Prostate gland (tissue), 2 donors: ENCODE results near the gene MECR. TPM values are rescaled to one million over a fixed set of nuclear protein-coding genes. Genes with fewer than 3 reads are reported as not detected.

Source experiments
- DNase-seq: peaks from one replicate; pipeline ENCODE4 v3.0.0-alpha.2; 2019; ENCODE audit warnings: low spot score
- H3K27ac ChIP-seq, 2 donors: fragments of 200-600 bp; sonication (generic); 2 replicates each; pipeline ENCODE4 v1.5.1; 2017 to 2019
- H3K27me3 ChIP-seq: fragments of 200-600 bp; sonication (generic); replicated peaks from 2 replicates; pipeline ENCODE4 v1.5.1; 2019; ENCODE audit not compliant: insufficient read depth
- H3K36me3 ChIP-seq, 2 donors: fragments of 200-600 bp; sonication (generic); 1 replicate in 1 of 2; 2 replicates in 1 of 2; pipeline versions ENCODE4 v1.5.1 to v1.8.1; 2017 to 2019
- H3K4me1 ChIP-seq: fragments of 200-600 bp; sonication (generic); replicated peaks from 2 replicates; pipeline ENCODE4 v1.5.1; 2019
- H3K4me3 ChIP-seq, 2 donors: fragments of 200-600 bp; sonication (generic); 2 replicates each; pipeline ENCODE4 v1.5.1; 2017 to 2019
- H3K9me3 ChIP-seq: fragments of 200-600 bp; sonication (generic); 2 replicates; pipeline ENCODE4 v1.5.1; 2017
- POLR2A ChIP-seq: fragments of 450-650 bp; IDR thresholded peaks from one replicate; pipeline ENCODE4 v1.6.1; 2016; ENCODE audit warnings: antibody characterized with exemption, mild to moderate bottlenecking
- POLR2AphosphoS5 ChIP-seq: sonication (generic); formaldehyde crosslinking; IDR thresholded peaks from one replicate; pipeline ENCODE4 v1.6.1; 2017; ENCODE audit warnings: antibody characterized with exemption
- WGBS: methylation state at CpG from one replicate; pipeline ENCODE4 v1.1.5; 2018; 5-methylcytosine and 5-hydroxymethylcytosine counted together
- intact Hi-C: fragments of 100-400 bp; cut with DNase I; formaldehyde crosslinking; loops from one replicate; pipeline ENCODE4 v1.14.2; 2022
- total RNA-seq, 2 donors: library from RNA; depleted of rRNA; stranded (reverse); fragments of >200 nt; gene quantifications; one replicate each; pipeline ENCODE4 v1.1.0, GENCODE V29; 2016
- TF ChIP-seq, protein P1 (sequence below), 4 experiments: fragments of 200-600 bp in 2 of 4; fragments of 450-650 bp in 2 of 4; sonication (generic) in 2 of 4; IDR thresholded peaks; 1 replicate in 3 of 4; 2 replicates in 1 of 4; pipeline ENCODE4 v1.5.1; 2016 to 2019; ENCODE audit warnings: antibody characterized with exemption in 4 of 4, mild to moderate bottlenecking in 2 of 4, moderate library complexity in 2 of 4

The MECR gene
- total RNA-seq, 2 donors from 2014 or later = 17.7 to 49.3 TPM

DNA sequence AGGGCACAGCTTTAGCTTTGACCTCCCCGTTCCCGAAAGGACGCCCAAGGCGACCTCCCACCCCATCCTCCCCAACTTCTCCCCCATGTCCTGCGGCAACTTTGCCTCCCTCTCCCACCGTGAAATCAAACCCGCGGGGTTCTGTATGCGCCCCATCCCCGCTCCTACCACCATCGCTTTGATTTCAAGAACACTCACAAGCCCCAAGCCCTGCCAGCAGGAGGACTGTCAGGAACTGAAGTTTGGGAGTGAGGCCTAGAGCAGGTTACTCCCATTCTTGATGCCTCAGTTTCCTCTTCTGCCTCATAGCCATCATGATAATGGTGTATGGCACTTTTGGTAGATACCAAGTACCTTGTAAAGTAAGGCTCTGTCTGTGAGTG is 7.9 kb upstream of the MECR start:
- peak overlapping the region; percentile 65 for H3K27ac ChIP-seq
- DNase-seq = no peak
- no peaks in the 10 kb centered on the region for H3K27me3 ChIP-seq
- TF ChIP-seq POLR2AphosphoS5 (no peak), POLR2A (no peak)
- TF ChIP-seq, protein P1, sequence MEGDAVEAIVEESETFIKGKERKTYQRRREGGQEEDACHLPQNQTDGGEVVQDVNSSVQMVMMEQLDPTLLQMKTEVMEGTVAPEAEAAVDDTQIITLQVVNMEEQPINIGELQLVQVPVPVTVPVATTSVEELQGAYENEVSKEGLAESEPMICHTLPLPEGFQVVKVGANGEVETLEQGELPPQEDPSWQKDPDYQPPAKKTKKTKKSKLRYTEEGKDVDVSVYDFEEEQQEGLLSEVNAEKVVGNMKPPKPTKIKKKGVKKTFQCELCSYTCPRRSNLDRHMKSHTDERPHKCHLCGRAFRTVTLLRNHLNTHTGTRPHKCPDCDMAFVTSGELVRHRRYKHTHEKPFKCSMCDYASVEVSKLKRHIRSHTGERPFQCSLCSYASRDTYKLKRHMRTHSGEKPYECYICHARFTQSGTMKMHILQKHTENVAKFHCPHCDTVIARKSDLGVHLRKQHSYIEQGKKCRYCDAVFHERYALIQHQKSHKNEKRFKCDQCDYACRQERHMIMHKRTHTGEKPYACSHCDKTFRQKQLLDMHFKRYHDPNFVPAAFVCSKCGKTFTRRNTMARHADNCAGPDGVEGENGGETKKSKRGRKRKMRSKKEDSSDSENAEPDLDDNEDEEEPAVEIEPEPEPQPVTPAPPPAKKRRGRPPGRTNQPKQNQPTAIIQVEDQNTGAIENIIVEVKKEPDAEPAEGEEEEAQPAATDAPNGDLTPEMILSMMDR (IDR thresholded peaks at IDR 0.05) = no peak
- 64% methylated on average over 11 of the region's 11 CpGs for WGBS
- no peaks in the 10 kb centered on the region for H3K4me1 ChIP-seq
- H3K36me3 ChIP-seq = no peaks in the 10 kb centered on the region
- intact Hi-C loops = loop anchor here (5.0 to 10.0 kb wide), 2 partner anchors 869 to 1286 kb away; no protein-coding TSS in a partner anchor
- H3K4me3 ChIP-seq = peak overlapping the region; percentile 60 to 65
- no peaks in the 10 kb centered on the region for H3K9me3 ChIP-seq

DNA sequence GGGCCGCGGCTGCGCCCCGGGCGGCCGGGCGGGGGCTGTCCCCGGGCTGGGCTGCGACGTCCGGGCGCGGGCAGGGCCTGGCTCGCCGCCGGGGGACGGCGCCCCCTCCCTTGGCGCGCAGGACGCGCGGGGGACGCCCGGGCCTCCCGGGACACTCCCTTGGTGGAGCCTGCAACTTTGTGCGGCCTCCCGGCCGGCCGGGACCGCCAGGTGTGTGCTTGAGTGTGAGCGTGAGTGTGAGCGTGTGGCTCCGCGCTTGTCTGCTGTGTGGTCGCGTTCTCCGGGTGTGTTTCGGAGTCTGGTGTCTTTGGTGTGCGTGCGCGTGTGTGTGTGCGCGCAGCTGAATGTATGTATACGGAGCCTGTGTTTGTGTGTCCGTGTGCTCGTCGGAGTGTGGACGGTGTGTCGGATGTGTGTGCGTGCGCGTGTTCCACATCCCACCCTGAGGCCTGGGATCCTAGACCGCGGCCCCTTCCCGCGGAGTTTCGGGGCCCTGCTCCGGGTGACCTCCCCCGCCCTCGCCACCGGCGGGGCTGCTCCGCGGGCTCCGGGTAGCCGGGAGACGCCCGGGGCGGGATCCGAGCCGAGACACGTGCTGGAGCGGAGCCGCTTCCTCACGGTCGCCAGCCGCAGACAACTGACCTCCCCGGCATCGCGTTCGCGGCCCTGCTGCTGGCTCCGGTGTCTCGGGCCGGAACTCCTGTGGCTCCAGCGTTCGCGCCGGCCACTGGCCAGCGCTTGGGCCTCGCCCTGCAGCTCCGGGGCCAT is 7.3 kb upstream of the MECR start:
- no peaks in the 10 kb centered on the region for H3K4me1 ChIP-seq
- intact Hi-C loops = loop anchor here (2.0 to 10.0 kb wide), 4 partner anchors 869 to 1471 kb away; no protein-coding TSS in a partner anchor
- peak; percentile 54 for DNase-seq
- 4% methylated on average over 54 of the region's 93 CpGs for WGBS
- peak overlapping the region; percentile 65 for H3K27ac ChIP-seq
- H3K27me3 ChIP-seq = no peaks in the 10 kb centered on the region
- no peaks in the 10 kb centered on the region for H3K9me3 ChIP-seq
- H3K36me3 ChIP-seq = no peaks in the 10 kb centered on the region
- TF ChIP-seq POLR2A = no peak
- TF ChIP-seq, protein P1 (IDR thresholded peaks at IDR 0.05) = no peak
- no peak for TF ChIP-seq POLR2AphosphoS5
- peak overlapping the region; percentile 60 to 65 for H3K4me3 ChIP-seq

DNA sequence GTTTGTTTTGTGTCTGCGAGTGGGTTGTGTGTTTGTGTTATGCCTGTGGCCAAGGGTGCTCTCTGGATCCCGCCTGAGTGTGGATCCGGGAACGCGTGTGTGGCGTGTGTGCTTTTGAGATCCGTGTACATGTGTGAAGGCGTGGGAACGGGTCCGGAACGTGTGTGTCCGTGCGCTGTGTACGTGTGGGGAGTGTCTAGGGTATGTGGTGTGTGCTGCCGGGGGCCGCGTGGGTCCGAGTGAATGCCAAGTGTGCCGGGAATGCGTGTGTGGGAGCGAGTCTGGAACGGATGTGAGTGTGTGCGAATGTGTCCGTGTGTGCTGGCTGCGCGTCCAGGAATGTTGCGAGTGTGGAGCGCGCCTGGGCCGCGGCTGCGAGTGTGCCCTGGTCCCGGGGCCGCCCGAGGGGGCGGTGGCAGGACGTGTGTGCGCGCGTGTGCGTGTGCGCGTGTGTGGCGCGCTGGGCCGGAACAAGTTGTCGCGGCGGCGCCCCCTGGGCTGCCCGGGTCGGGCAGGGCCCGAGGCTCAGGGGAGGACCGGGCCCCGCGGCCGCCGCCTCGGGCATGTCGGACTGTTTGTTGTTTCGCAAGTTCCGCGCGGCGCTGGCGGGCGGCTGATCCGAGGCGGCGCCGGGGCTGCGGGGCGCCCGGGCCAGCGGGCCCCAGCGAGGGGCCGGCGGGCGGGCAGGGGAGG is 6.5 kb upstream of the MECR start:
- H3K27me3 ChIP-seq = no peaks in the 10 kb centered on the region
- H3K27ac ChIP-seq = peak overlapping the region; percentile 74

DNA sequence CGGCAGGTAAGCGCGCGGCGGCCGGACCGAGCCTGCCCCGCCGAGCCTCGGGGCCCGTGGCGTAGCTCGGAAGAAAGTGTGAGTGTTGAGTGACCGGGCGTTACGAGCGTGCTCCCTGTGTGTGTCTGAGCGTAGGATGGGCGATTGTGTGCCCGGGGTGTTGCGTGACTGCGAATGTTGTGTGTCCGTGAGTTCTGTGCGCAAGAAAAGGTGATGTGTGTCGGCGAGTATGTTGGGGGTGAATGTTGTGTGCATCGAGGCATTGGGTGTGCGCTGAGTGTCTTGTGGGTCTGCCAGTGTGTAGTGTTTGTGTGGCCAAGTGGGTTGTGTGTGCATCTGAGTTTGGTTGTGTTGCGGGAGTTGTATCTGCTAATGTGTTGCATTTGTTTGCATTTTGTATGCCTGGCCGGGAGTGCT is 6.0 kb upstream of the MECR start:
- H3K4me3 ChIP-seq = peak overlapping the region; percentile 60 to 65
- DNase-seq = no peak
- intact Hi-C loops = loop anchor here (2.0 to 10.0 kb wide), 4 partner anchors 871 to 1472 kb away; no protein-coding TSS in a partner anchor
- peak overlapping the region; percentile 74 for H3K27ac ChIP-seq
- H3K9me3 ChIP-seq = no peaks in the 10 kb centered on the region
- H3K27me3 ChIP-seq = no peaks in the 10 kb centered on the region
- H3K4me1 ChIP-seq = no peaks in the 10 kb centered on the region
- under 1% methylated on average over 30 of the region's 30 CpGs for WGBS
- H3K36me3 ChIP-seq = no peaks in the 10 kb centered on the region
- TF ChIP-seq POLR2A (peak; percentile 1), POLR2AphosphoS5 (no peak)

More for the DNA sequence above, 6.5 kb upstream of the MECR start:
- DNase-seq = peak; percentile 32
- TF ChIP-seq POLR2A (no peak), POLR2AphosphoS5 (no peak)
- TF ChIP-seq, protein P1 (IDR thresholded peaks at IDR 0.05) = no peak
- WGBS = under 1% methylated on average over 78 of the region's 79 CpGs
- no peaks in the 10 kb centered on the region for H3K9me3 ChIP-seq
- peak overlapping the region; percentile 60 to 65 for H3K4me3 ChIP-seq
- intact Hi-C loops = loop anchor here (2.0 to 10.0 kb wide), 4 partner anchors 870 to 1472 kb away; no protein-coding TSS in a partner anchor
- no peaks in the 10 kb centered on the region for H3K4me1 ChIP-seq
- no peaks in the 10 kb centered on the region for H3K36me3 ChIP-seq
